NT2/D1 (cell line): ENCODE results near the gene ARHGEF2.
"Not testable (repeated sequence)": the region's sequence is repeated elsewhere in the genome, so short reads cannot be mapped to it uniquely, and the experiment has no call there.

ENCODE experiments used
- DNase-seq: peaks from one replicate; pipeline ENCODE4 v3.0.0-alpha.2; 2011; ENCODE audit warnings: low read depth, low spot score
- H3K27me3 ChIP-seq: 2 replicates; pipeline ENCODE4 v1.6.0; 2011; ENCODE audit warnings: mild to moderate bottlenecking; ENCODE audit not compliant: insufficient read length, insufficient read depth
- H3K36me3 ChIP-seq: 2 replicates; pipeline ENCODE4 v1.6.1; 2011; ENCODE audit warnings: mild to moderate bottlenecking, low read length, mixed read lengths; ENCODE audit not compliant: insufficient read depth, insufficient read length
- H3K4me1 ChIP-seq: 2 replicates; pipeline ENCODE4 v1.5.1; 2011; ENCODE audit not compliant: insufficient read depth, insufficient read length
- H3K4me3 ChIP-seq: 2 replicates; pipeline ENCODE4 v1.5.1; 2011; ENCODE audit warnings: low read depth; ENCODE audit not compliant: insufficient read length
- H3K9ac ChIP-seq: 2 replicates; pipeline ENCODE4 v1.6.0; 2011; ENCODE audit warnings: low read depth; ENCODE audit not compliant: insufficient read length
- H3K9me3 ChIP-seq: 2 replicates; pipeline ENCODE4 v1.5.1; 2011; ENCODE audit warnings: mild to moderate bottlenecking, low read length; ENCODE audit not compliant: insufficient read depth
- SUZ12 ChIP-seq: IDR thresholded peaks from 2 replicates; pipeline ENCODE4 v1.6.1; 2011; ENCODE audit not compliant: insufficient read length, insufficient read depth; ENCODE audit errors: extremely low read depth
- YY1 ChIP-seq: IDR thresholded peaks from 2 replicates; pipeline ENCODE4 v1.6.1; 2011; ENCODE audit not compliant: insufficient read length, insufficient read depth
- ZNF274 ChIP-seq: IDR thresholded peaks from 2 replicates; pipeline ENCODE4 v1.6.1; 2011; ENCODE audit warnings: mild to moderate bottlenecking, low read depth, low read length

Gene ARHGEF2

DNA sequence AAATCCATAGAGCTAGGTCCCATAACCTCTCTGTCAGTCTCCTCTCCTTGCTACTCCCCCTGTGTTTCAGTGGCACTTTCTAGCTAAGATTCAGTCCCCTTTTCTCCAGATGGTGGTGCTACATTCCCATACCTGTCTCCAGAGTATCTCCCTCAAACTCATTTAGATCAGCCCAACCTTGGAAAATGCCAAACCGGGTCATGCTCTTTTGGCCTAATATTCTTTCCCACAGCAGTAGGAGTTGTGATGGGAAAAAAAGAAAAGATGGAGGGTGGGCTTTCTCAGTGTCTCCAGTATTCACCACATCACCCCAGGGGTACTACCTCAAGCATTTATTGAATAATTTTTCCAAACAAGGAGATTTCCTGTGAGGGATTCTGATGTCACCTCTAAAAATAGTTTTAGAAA, 40.1 kb downstream of the ARHGEF2 start:
- peaks cover 16% of the 10 kb centered on the region for H3K4me1 ChIP-seq
- H3K9me3 ChIP-seq = no peaks in the 10 kb centered on the region

DNA sequence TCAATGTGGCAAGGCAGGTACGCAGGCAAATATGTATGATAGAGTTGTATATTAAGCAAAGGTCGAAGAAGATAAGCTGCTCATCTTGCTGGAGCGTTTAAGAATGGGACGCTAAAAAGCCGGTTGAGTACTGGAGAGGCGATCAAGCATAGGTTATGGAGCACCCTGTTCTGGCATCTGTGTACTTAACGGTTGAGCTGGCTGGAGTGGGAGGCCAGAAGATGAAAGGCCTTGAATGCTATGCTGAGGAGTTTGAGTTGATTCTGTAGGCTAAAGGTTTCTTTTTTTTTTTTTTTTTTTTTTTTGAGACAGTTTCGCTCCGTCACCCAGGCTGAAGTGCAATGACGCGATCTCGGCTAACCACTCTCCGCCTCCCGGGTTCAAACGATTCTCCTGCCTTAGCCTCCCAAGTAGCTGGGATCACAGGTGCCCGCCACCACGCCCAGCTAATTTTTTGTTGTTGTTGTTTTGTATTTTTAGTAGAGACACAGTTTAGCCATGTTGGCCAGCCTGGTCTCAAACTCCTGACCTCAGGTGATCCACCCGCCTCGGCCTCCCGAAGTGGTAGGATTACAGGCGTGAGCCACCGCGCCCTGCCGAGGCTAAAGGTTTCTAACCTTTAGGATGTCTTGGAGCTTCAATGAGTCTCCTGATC, 43.3 kb downstream of the ARHGEF2 start:
- Histone ChIP-seq H3K9me3 (no peaks in the 10 kb centered on the region), H3K27me3 (no peaks in the 10 kb centered on the region), H3K36me3 (peaks cover 37% of the 10 kb centered on the region), H3K9ac (peak overlapping the region; percentile 100), H3K4me1 (no peaks in the 10 kb centered on the region), H3K4me3 (peak overlapping the region; percentile 99)
- DNase-seq = no peak
- TF ChIP-seq SUZ12 (no peak), ZNF274 (no peak), YY1 (no peak)

More for the DNA sequence above, 40.1 kb downstream of the ARHGEF2 start:
- H3K4me3 ChIP-seq = no peak overlapping the region
- H3K9ac ChIP-seq = no peak overlapping the region
- DNase-seq = peak; percentile 81
- H3K36me3 ChIP-seq = peaks cover 5% of the 10 kb centered on the region
- TF ChIP-seq YY1 (no peak), ZNF274 (no peak), SUZ12 (no peak)
- no peaks in the 10 kb centered on the region for H3K27me3 ChIP-seq

DNA sequence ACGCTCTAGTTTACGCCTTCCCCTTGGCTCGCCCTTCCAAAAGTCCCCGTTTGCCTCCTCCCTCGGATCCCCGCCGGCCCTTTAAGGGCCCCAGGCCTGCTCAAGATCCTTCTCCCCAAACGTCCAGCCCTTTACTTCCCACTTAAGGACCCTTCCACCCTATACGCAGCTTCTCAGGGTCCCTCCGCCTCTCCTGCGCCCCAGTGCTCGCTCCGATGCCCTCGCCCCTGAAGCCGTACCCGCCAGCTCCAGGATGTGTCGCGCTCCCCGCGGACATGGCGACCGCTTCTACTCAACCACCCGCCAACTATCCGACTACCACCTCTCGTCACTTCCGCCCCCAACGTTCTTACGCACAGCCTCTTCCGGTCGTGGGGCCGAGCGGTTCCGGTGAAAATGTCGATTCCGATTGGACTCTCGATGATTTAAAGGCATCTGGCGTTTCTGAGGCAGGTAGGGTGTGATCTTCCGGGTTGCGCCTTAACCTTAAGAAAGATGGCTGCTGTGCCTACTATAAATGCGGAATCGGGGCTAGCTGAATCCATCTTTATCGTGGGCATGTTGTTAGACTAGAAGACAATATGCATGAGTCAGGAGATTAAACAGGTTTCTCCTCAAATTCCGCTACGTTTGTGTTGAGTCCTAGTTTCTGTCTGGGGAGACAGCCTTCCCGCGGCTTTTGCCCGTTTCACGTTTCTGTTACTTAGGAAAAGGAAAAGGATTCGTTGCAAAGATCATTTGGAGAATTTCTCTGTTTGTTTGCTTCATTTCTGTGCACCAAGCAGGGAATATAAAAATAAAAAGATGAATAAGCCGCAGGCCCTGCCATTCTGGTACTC, 44.0 kb downstream of the ARHGEF2 start, which contains the start of gene KHDC4:
KHDC4 (minus strand) TSS at position 317 of the 839 bp plus-strand sequence; CDS start at position 277, 40 bp downstream.
- Histone ChIP-seq H3K9me3 (no peaks in the 10 kb centered on the region), H3K9ac (peak within 1 kb of the TSS; percentile 100), H3K36me3 (peaks cover 44% of the 10 kb centered on the region), H3K4me3 (peak within 1 kb of the TSS; percentile 99), H3K4me1 (no peaks in the 10 kb centered on the region), H3K27me3 (no peaks in the 10 kb centered on the region)
- TF ChIP-seq YY1 (peak; percentile 97), ZNF274 (no peak), SUZ12 (no peak)
- peak; percentile 99 for DNase-seq

DNA sequence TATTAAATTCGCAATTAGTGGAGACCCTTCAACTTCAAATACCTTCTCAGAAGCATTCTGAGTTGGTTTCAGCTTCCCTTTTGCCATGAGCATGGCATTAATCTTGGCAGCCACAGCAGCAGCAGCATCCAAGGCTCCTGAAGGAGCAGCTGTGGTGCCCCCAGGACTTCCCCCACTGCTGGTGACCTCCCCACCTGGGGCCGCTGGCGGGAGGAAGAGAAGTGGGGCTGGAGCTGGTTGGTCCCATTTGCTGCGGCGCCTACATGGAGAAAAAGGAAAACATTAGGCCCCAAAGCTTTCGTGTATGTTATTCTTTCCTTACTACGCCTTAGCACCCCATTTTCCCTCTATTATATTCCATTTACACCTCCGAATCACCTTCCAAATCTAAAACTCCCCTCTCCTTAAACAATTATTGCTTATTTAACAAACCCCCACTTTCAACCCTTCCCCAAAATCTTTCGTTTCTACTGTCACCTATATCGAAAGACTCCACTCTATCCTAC, 44.7 kb downstream of the ARHGEF2 start:
- Histone ChIP-seq H3K9me3 (no peaks in the 10 kb centered on the region), H3K9ac (peak overlapping the region; percentile 100), H3K4me1 (no peaks in the 10 kb centered on the region), H3K36me3 (peaks cover 51% of the 10 kb centered on the region), H3K27me3 (no peaks in the 10 kb centered on the region), H3K4me3 (peak overlapping the region; percentile 99)
- TF ChIP-seq SUZ12 = no peak
- TF ChIP-seq YY1 = no peak
- TF ChIP-seq ZNF274 = no peak
- DNase-seq = no peak

DNA sequence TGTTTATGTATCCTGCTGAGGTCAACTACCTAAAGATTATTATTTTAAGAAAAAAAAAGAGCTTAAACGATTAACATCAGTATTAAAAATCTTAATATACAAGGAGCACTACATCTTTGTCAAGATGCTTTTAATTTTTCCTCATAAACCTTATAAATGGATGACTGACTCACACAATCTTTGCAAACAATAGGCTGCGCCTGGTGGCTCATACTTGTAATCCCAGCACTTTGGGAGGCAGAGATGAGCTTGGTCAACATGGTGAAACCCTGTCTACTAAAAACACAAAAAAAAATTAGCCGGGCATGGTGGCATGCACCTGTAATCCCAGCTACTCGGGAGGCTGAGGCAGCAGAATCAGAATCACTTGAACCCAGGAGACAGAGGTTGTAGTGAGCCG, 45.9 kb downstream of the ARHGEF2 start:
- TF ChIP-seq YY1 = no peak
- no peak for TF ChIP-seq ZNF274
- no peak for TF ChIP-seq SUZ12
- H3K27me3 ChIP-seq = no peaks in the 10 kb centered on the region
- no peak overlapping the region for H3K9ac ChIP-seq
- H3K4me1 ChIP-seq = no peaks in the 10 kb centered on the region
- no peak for DNase-seq
- H3K9me3 ChIP-seq = no peaks in the 10 kb centered on the region
- H3K4me3 ChIP-seq = peak overlapping the region; percentile 99
- peaks cover 62% of the 10 kb centered on the region for H3K36me3 ChIP-seq

DNA sequence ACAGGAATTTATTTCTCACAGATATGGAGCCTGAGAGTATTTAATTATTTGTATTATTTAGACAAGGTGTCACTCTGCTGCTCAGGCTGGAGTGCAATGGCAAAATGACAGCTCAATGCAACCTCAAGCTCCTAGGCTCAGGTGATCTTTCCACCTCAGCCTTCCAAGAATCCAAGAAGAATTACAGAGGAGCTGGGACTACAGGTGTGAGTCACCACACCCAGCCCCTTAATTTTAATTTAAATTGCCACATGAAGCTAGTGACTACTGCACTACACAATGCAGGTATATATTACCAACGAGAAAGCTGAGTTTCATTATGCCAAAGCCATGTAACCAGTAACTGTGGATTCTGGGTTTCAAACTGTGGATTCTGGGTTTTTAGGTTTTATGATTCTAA, 46.3 kb downstream of the ARHGEF2 start:
- H3K4me3 ChIP-seq = peak overlapping the region; percentile 2
- DNase-seq = no peak
- H3K4me1 ChIP-seq = no peaks in the 10 kb centered on the region
- no peak for TF ChIP-seq SUZ12
- no peak for TF ChIP-seq YY1
- TF ChIP-seq ZNF274 = no peak
- peak overlapping the region; percentile 13 for H3K9ac ChIP-seq
- peaks cover 66% of the 10 kb centered on the region for H3K36me3 ChIP-seq
- no peaks in the 10 kb centered on the region for H3K9me3 ChIP-seq
- H3K27me3 ChIP-seq = no peaks in the 10 kb centered on the region

DNA sequence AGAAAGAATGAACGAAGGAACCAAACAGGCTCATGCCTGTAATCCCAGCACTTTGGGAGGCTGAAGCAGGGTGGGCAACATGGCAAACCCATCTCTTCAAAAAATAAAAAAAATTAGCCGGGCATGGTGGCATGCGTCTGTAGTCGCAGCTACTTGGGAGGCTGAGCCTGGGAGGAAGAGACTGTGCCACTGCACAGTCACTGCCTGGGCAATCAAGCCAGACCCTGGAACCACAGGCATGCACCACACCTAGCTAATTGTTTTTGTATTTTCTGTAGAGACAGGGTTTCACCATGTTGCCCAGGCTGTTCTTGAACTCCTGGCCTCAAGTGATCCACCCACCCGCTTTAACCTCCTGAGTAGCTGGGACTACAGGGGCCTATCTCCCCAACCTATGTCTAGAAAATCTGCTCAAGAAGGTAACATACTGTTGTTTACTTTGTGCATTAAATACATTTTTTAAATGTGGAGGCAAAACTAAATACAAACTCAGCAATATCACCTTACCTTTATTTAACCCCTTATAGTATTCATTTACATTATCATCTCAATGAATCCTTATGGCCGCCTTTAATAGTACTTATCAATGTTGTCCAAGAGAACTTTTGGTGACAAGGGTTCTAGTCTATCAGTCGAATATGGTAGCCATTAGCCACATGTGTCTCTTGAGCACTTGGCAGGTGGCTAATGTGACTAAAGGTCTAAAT, 46.9 kb downstream of the ARHGEF2 start:
- Histone ChIP-seq H3K27me3 (no peaks in the 10 kb centered on the region), H3K4me1 (no peaks in the 10 kb centered on the region), H3K36me3 (peaks cover 72% of the 10 kb centered on the region), H3K9ac (peak overlapping the region; percentile 13), H3K4me3 (peak overlapping the region; percentile 11), H3K9me3 (no peaks in the 10 kb centered on the region)
- no peak for DNase-seq
- TF ChIP-seq YY1 (no peak), SUZ12 (no peak), ZNF274 (no peak)

DNA sequence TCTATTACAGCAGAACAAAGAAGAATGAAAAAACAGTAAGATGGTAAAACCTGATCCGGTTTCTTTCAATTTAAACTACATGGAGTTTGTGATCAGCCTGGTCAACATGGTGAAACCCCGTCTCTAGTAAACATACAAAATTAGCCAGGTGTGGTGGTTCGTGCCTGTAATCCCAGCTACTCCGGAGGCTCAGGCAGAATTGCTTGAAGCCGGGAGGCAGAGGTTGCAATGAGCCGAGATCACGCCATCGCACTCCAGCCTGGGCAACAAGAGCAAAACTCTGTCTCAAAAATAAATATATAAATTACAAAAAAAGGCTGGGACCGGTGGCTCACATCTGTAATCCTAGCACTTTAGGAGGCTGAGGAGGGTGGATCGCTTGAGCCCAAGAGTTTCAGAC, 47.6 kb downstream of the ARHGEF2 start:
- not testable (repeated sequence) for H3K9me3 ChIP-seq, H3K9ac ChIP-seq, H3K27me3 ChIP-seq, H3K4me1 ChIP-seq, DNase-seq, H3K4me3 ChIP-seq
- peaks cover 79% of the 10 kb centered on the region for H3K36me3 ChIP-seq
